Measurements from ENCODE around the gene WLS.
"Not testable (repeated sequence)": the region's sequence is repeated elsewhere in the genome, so short reads cannot be mapped to it uniquely, and the experiment has no call there.

The WLS gene

DNA sequence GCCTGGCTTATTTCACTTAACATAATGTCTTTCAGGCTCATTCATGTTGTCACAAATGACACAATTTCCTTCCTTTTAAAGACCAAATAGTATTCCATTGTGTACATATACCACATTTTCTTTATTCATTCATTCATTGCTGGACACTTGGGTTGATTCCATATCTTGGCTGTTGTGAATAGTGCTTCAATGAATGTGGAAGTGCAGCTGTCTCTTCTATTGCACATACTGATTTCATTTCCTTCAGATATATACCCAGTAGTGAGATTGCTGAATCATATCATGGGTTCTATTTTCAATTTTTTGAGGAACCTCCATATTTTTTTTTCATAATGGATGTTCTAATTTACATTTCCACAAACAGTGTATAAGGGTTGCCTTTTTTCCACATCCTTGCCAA lies 38.6 kb upstream of the WLS start:
- H3K4me3 ChIP-seq (ENCODE audit: insufficient read depth, low read length, poor library complexity, severe bottlenecking), result no peak overlapping the region

GRCh38 chr1:68269637-68270430 lies 37.5 kb upstream of the WLS start:
- Histone ChIP-seq H2AFZ (ENCODE audit: low read depth, low read length, severe bottlenecking) (no peak overlapping the region), H3K27ac (ENCODE audit: low read depth, low read length) (no peak overlapping the region), H4K20me1 (ENCODE audit: low read depth, low read length) (no peaks in the 10 kb centered on the region), H3F3A (ENCODE audit: insufficient read depth) (no peaks in the 10 kb centered on the region), H3K9me2 (replicated peaks; ENCODE audit: insufficient read depth, low read length) (no peaks in the 10 kb centered on the region), H3K4me2 (ENCODE audit: low read depth, low read length, poor library complexity, severe bottlenecking) (no peak overlapping the region), H3K79me2 (ENCODE audit: insufficient read depth, low read length) (no peaks in the 10 kb centered on the region), H3K9ac (ENCODE audit: low read length) (no peak overlapping the region), H3K36me3 (ENCODE audit: low read length) (no peaks in the 10 kb centered on the region), H3K4me3 (ENCODE audit: insufficient read depth, low read length, poor library complexity, severe bottlenecking) (no peak overlapping the region), H3K9me3 (ENCODE audit: insufficient read depth, low read length) (no peaks in the 10 kb centered on the region), H3K27me3 (ENCODE audit: low read length) (no peaks in the 10 kb centered on the region)
- TF ChIP-seq EZH2phosphoT487 (conservative IDR thresholded peaks at IDR 0.05; ENCODE audit: low read length), result no peak
- no peak for TF ChIP-seq CTCF (IDR thresholded peaks at IDR 0.05; ENCODE audit: insufficient read depth, low read length, poor library complexity, severe bottlenecking)

More for the DNA sequence above, 38.6 kb upstream of the WLS start:
- TF ChIP-seq EZH2phosphoT487 (conservative IDR thresholded peaks at IDR 0.05; ENCODE audit: low read length) (no peak), CTCF (IDR thresholded peaks at IDR 0.05; ENCODE audit: insufficient read depth, low read length, poor library complexity, severe bottlenecking) (no peak)
- no peak overlapping the region for H3K4me2 ChIP-seq (ENCODE audit: low read depth, low read length, poor library complexity, severe bottlenecking)
- H3F3A ChIP-seq (ENCODE audit: insufficient read depth), result no peaks in the 10 kb centered on the region
- no peaks in the 10 kb centered on the region for H4K20me1 ChIP-seq (ENCODE audit: low read depth, low read length)
- no peaks in the 10 kb centered on the region for H3K9me3 ChIP-seq (ENCODE audit: insufficient read depth, low read length)
- no peak overlapping the region for H3K27ac ChIP-seq (ENCODE audit: low read depth, low read length)
- H3K36me3 ChIP-seq (ENCODE audit: low read length), result no peaks in the 10 kb centered on the region
- no peaks in the 10 kb centered on the region for H3K9me2 ChIP-seq (replicated peaks; ENCODE audit: insufficient read depth, low read length)
- no peaks in the 10 kb centered on the region for H3K79me2 ChIP-seq (ENCODE audit: insufficient read depth, low read length)
- H2AFZ ChIP-seq (ENCODE audit: low read depth, low read length, severe bottlenecking), result no peak overlapping the region
- H3K9ac ChIP-seq (ENCODE audit: low read length), result no peak overlapping the region
- no peaks in the 10 kb centered on the region for H3K27me3 ChIP-seq (ENCODE audit: low read length)

- TF ChIP-seq EZH2phosphoT487 (conservative IDR thresholded peaks at IDR 0.05; ENCODE audit: low read length) (no peak), CTCF (IDR thresholded peaks at IDR 0.05; ENCODE audit: insufficient read depth, low read length, poor library complexity, severe bottlenecking) (no peak)
- no peak overlapping the region for H3K4me3 ChIP-seq (ENCODE audit: insufficient read depth, low read length, poor library complexity, severe bottlenecking)
- no peaks in the 10 kb centered on the region for H3F3A ChIP-seq (ENCODE audit: insufficient read depth)
- no peaks in the 10 kb centered on the region for H3K36me3 ChIP-seq (ENCODE audit: low read length)
- H2AFZ ChIP-seq (ENCODE audit: low read depth, low read length, severe bottlenecking), result no peak overlapping the region
- H3K9me3 ChIP-seq (ENCODE audit: insufficient read depth, low read length), result no peaks in the 10 kb centered on the region
- H3K9ac ChIP-seq (ENCODE audit: low read length), result no peak overlapping the region
- H4K20me1 ChIP-seq (ENCODE audit: low read depth, low read length), result no peaks in the 10 kb centered on the region
- no peaks in the 10 kb centered on the region for H3K79me2 ChIP-seq (ENCODE audit: insufficient read depth, low read length)
- H3K9me2 ChIP-seq (replicated peaks; ENCODE audit: insufficient read depth, low read length), result no peaks in the 10 kb centered on the region
- no peak overlapping the region for H3K4me2 ChIP-seq (ENCODE audit: low read depth, low read length, poor library complexity, severe bottlenecking)
- no peak overlapping the region for H3K27ac ChIP-seq (ENCODE audit: low read depth, low read length)
- no peaks in the 10 kb centered on the region for H3K27me3 ChIP-seq (ENCODE audit: low read length)
Measured at GRCh38 chr1:68268896-68269483, 36.7 kb upstream of the WLS start.

GRCh38 chr1:68256824-68257223 lies 24.5 kb upstream of the WLS start:
- not testable (repeated sequence) for H3K36me3 ChIP-seq (ENCODE audit: low read length); H3K9me3 ChIP-seq (ENCODE audit: insufficient read depth, low read length); H2AFZ ChIP-seq (ENCODE audit: low read depth, low read length, severe bottlenecking); H3F3A ChIP-seq (ENCODE audit: insufficient read depth); H3K27ac ChIP-seq (ENCODE audit: low read depth, low read length); H3K9me2 ChIP-seq (replicated peaks; ENCODE audit: insufficient read depth, low read length); H3K79me2 ChIP-seq (ENCODE audit: insufficient read depth, low read length); H3K27me3 ChIP-seq (ENCODE audit: low read length); H3K4me3 ChIP-seq (ENCODE audit: insufficient read depth, low read length, poor library complexity, severe bottlenecking); H4K20me1 ChIP-seq (ENCODE audit: low read depth, low read length); H3K4me2 ChIP-seq (ENCODE audit: low read depth, low read length, poor library complexity, severe bottlenecking); H3K9ac ChIP-seq (ENCODE audit: low read length)

All from SU-DHL-6 (cell line).